HEK293 (cell line): ENCODE measurements around the gene PRKACB.

Experiments used
- CTCF ChIA-PET: fragments of 350-600 bp; formaldehyde crosslinking; extraction: SDS; loops from one replicate; lab custom pipeline; 2021; ENCODE audit warnings: antibody characterized with exemption; lab: Yijun Ruan, JAX
- POLR2A ChIA-PET: fragments of 300-600 bp; formaldehyde crosslinking; extraction: SDS; loops from one replicate; lab custom pipeline; 2020; ENCODE audit warnings: antibody characterized with exemption, inconsistent platforms; lab: Yijun Ruan, JAX
- H3K27ac ChIP-seq: fragments of 200-500 bp; sonication (Bioruptor generic); 2 replicates; pipeline ENCODE4 v1.5.1; 2014; ENCODE audit warnings: low read depth, low read length, control low read depth, inconsistent platforms; ENCODE audit errors: extremely low read depth
- H3K36me3 ChIP-seq, 2 experiments: fragments of 200-500 bp in 1 of 2; sonication (Bioruptor generic) in 1 of 2; 1 replicate in 1 of 2; 2 replicates in 1 of 2; pipeline ENCODE4 v1.5.1; 2014 to 2017; ENCODE audit warnings: inconsistent platforms in 2 of 2, low read length in 2 of 2; ENCODE audit not compliant: control insufficient read depth in 2 of 2, insufficient read depth in 1 of 2
- H3K4me1 ChIP-seq: fragments of 200-500 bp; sonication (Bioruptor generic); 2 replicates; pipeline ENCODE4 v1.5.1; 2014; ENCODE audit warnings: mild to moderate bottlenecking, low read length, inconsistent platforms; ENCODE audit not compliant: control insufficient read depth, insufficient read depth
- H3K4me3 ChIP-seq: 2 replicates; pipeline ENCODE4 v1.5.1; 2011; ENCODE audit warnings: low read depth, mild to moderate bottlenecking, control low read depth, low read length, moderate library complexity
- H3K9me3 ChIP-seq: fragments of 200-500 bp; sonication (Bioruptor generic); 2 replicates; pipeline ENCODE4 v1.5.1; 2014; ENCODE audit warnings: low read depth, low read length, inconsistent platforms; ENCODE audit not compliant: control insufficient read depth, insufficient read depth
- GLI4 ChIP-seq: fragments of 450-650 bp; formaldehyde crosslinking; IDR thresholded peaks from 2 replicates; pipeline ENCODE4 v1.5.1; 2016; ENCODE audit warnings: missing biosample characterization, missing genetic modification characterization
- KLF16 ChIP-seq: fragments of 450-650 bp; formaldehyde crosslinking; IDR thresholded peaks from 2 replicates; pipeline ENCODE4 v1.5.1; 2017; ENCODE audit warnings: missing biosample characterization, missing genetic modification characterization
- KLF7 ChIP-seq: fragments of 450-650 bp; formaldehyde crosslinking; IDR thresholded peaks from 2 replicates; pipeline ENCODE4 v1.5.1; 2016; ENCODE audit warnings: missing biosample characterization, missing genetic modification characterization, borderline replicate concordance
- PRDM2 ChIP-seq: fragments of 450-650 bp; formaldehyde crosslinking; IDR thresholded peaks from 2 replicates; pipeline ENCODE4 v1.5.1; 2016; ENCODE audit warnings: missing biosample characterization, missing genetic modification characterization, borderline replicate concordance
- RBAK ChIP-seq: fragments of 450-650 bp; formaldehyde crosslinking; IDR thresholded peaks from 2 replicates; pipeline ENCODE4 v1.5.1; 2016; ENCODE audit warnings: missing biosample characterization, missing genetic modification characterization
- SALL2 ChIP-seq: fragments of 450-650 bp; formaldehyde crosslinking; IDR thresholded peaks from 2 replicates; pipeline ENCODE4 v1.5.0; 2017; ENCODE audit warnings: missing biosample characterization, mild to moderate bottlenecking, missing genetic modification characterization, borderline replicate concordance
- ZBTB17 ChIP-seq: fragments of 450-650 bp; formaldehyde crosslinking; IDR thresholded peaks from 2 replicates; pipeline ENCODE4 v1.5.1; 2016; ENCODE audit warnings: missing biosample characterization, missing genetic modification characterization
- ZBTB21 ChIP-seq: fragments of 450-650 bp; formaldehyde crosslinking; IDR thresholded peaks from 2 replicates; pipeline ENCODE4 v1.5.1; 2017; ENCODE audit warnings: missing biosample characterization, missing genetic modification characterization
- ZFP41 ChIP-seq: fragments of 450-650 bp; formaldehyde crosslinking; IDR thresholded peaks from 2 replicates; pipeline ENCODE4 v1.5.1; 2016; ENCODE audit warnings: missing biosample characterization, missing genetic modification characterization, borderline replicate concordance
- ZIC2 ChIP-seq: fragments of 450-650 bp; formaldehyde crosslinking; IDR thresholded peaks from 2 replicates; pipeline ENCODE4 v1.5.1; 2016; ENCODE audit warnings: missing biosample characterization, missing genetic modification characterization
- ZNF132 ChIP-seq: fragments of 450-650 bp; formaldehyde crosslinking; IDR thresholded peaks from 2 replicates; pipeline ENCODE4 v1.5.1; 2017; ENCODE audit warnings: missing biosample characterization, missing genetic modification characterization, borderline replicate concordance
- ZNF473 ChIP-seq: fragments of 450-650 bp; formaldehyde crosslinking; IDR thresholded peaks from 2 replicates; pipeline ENCODE4 v1.5.1; 2017; ENCODE audit warnings: missing biosample characterization, missing genetic modification characterization
- ZNF585B ChIP-seq: fragments of 450-650 bp; formaldehyde crosslinking; IDR thresholded peaks from 2 replicates; pipeline ENCODE4 v1.5.1; 2016; ENCODE audit warnings: missing biosample characterization, missing genetic modification characterization
- ZNF596 ChIP-seq: fragments of 450-650 bp; IDR thresholded peaks from 2 replicates; pipeline ENCODE4 v1.5.0; 2018; ENCODE audit warnings: missing biosample characterization, mild to moderate bottlenecking, missing genetic modification characterization, moderate library complexity
- ZNF626 ChIP-seq: fragments of 450-650 bp; sonication (Bioruptor Pico); formaldehyde crosslinking; IDR thresholded peaks from 2 replicates; pipeline ENCODE4 v1.5.1; 2018; ENCODE audit warnings: missing biosample characterization, missing genetic modification characterization, inconsistent platforms
- ZNF629 ChIP-seq: fragments of 450-650 bp; formaldehyde crosslinking; IDR thresholded peaks from 2 replicates; pipeline ENCODE4 v1.5.1; 2017; ENCODE audit warnings: missing biosample characterization, missing genetic modification characterization
- ZNF768 ChIP-seq: fragments of 450-650 bp; formaldehyde crosslinking; IDR thresholded peaks from 2 replicates; pipeline ENCODE4 v1.5.1; 2018; ENCODE audit warnings: missing biosample characterization, mild to moderate bottlenecking, missing genetic modification characterization

Gene PRKACB

GRCh38 chr1:84266748-84267147 is 122.7 kb downstream of the PRKACB start (continued):
- TF ChIP-seq ZBTB21 (tag by site-specific recombination) (no peak), ZNF596 (tag by site-specific recombination) (no peak), ZNF626 (tag by site-specific recombination) (no peak), KLF16 (no peak)

GRCh38 chr1:84267476-84267875 is 123.4 kb downstream of the PRKACB start:
- no peak overlapping the region for H3K4me3 ChIP-seq
- H3K36me3 ChIP-seq: no peaks in the 10 kb centered on the region
- no peaks in the 10 kb centered on the region for H3K9me3 ChIP-seq
- no peak overlapping the region for H3K27ac ChIP-seq
- ChIA-PET CTCF (interaction anchor here (0.6 kb wide), 1 partner anchor 35 kb away, joined by 3 read pairs; no protein-coding TSS in a partner anchor), POLR2A (interaction anchor here (0.6 kb wide), 1 partner anchor 27 kb away, joined by 3 read pairs; no protein-coding TSS in a partner anchor)
- peaks cover 2% of the 10 kb centered on the region; the same call in 1 of the 2 replicates for H3K4me1 ChIP-seq
- TF ChIP-seq ZNF596 (tag by site-specific recombination) (no peak), ZIC2 (tag by site-specific recombination) (peak; percentile 25; the same call in 1 of the 2 replicates)
- TF ChIP-seq, all 188 proteins: peak for 1

GRCh38 chr1:84268346-84268745 is 124.3 kb downstream of the PRKACB start:
- Histone ChIP-seq H3K36me3 (no peaks in the 10 kb centered on the region), H3K4me3 (no peak overlapping the region), H3K9me3 (no peaks in the 10 kb centered on the region), H3K4me1 (peaks cover 2% of the 10 kb centered on the region; the same call in 1 of the 2 replicates), H3K27ac (no peak overlapping the region)
- CTCF ChIA-PET: interaction anchor here (1.2 kb wide), 1 partner anchor 336 kb away, joined by 3 read pairs; no protein-coding TSS in a partner anchor
- POLR2A ChIA-PET: no interaction called here
- TF ChIP-seq GLI4 (tag by site-specific recombination): no peak
- TF ChIP-seq ZNF585B (tag by site-specific recombination): no peak
- TF ChIP-seq ZNF473 (tag by site-specific recombination): no peak
- TF ChIP-seq PRDM2: no peak
- TF ChIP-seq ZNF132 (tag by site-specific recombination): no peak
- TF ChIP-seq SALL2 (tag by site-specific recombination): no peak
- TF ChIP-seq ZNF629 (tag by site-specific recombination): no peak

- no peaks in the 10 kb centered on the region for H3K9me3 ChIP-seq
- peaks cover 2% of the 10 kb centered on the region; the same call in 1 of the 2 replicates for H3K4me1 ChIP-seq
- no peak overlapping the region for H3K27ac ChIP-seq
- H3K4me3 ChIP-seq: no peak overlapping the region
- ChIA-PET CTCF (interaction anchor here (1.2 kb wide), 1 partner anchor 337 kb away, joined by 3 read pairs; no protein-coding TSS in a partner anchor), POLR2A (no interaction called here)
- TF ChIP-seq ZBTB17 (tag by site-specific recombination) (no peak), ZFP41 (tag by site-specific recombination) (no peak), ZNF768 (tag by site-specific recombination) (no peak), PRDM2 (no peak), RBAK (no peak), KLF7 (no peak)
- no peaks in the 10 kb centered on the region for H3K36me3 ChIP-seq
Measured at GRCh38 chr1:84269306-84269705, 125.2 kb downstream of the PRKACB start.
